GM21825 (cell line): Measurements from ENCODE around the gene BEGAIN.
"Not testable (repeated sequence)": the region's sequence is repeated elsewhere in the genome, so short reads cannot be mapped to it uniquely, and the experiment has no call there.

Experiments
- ATAC-seq: cut with Tn5 transposase; IDR thresholded peaks from one replicate; pipeline ENCODE4 v1.9.1; 2021; ENCODE audit warnings: mild to moderate bottlenecking, moderate library complexity; ENCODE audit not compliant: unreplicated experiment

BEGAIN gene

DNA sequence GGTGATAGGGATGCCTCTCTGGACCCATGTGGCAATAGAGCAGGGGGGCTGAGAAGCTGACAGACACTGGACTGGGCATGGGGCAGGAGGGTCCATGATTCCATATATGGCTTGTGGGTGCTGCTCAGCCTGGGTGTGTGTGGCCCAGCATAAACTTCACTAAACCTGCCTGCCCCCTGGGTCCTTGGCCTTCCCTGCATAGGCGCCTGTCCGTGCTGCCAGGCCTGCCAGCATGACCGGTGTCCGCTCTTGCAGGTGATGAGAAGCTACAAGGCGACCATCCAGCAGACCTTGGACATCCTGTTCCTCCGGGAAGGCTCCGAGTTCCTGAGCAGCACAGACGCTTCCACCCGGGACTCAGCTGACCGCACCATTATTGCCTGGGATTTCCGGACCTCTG is 61.6 kb downstream of the BEGAIN start:
- no peak for ATAC-seq

- ATAC-seq = no peak
Measured at GRCh38 chr14:100524933-100525243, 62.3 kb downstream of the BEGAIN start.

- ATAC-seq = no peak
Measured at GRCh38 chr14:100524233-100524932, 62.8 kb downstream of the BEGAIN start.

DNA sequence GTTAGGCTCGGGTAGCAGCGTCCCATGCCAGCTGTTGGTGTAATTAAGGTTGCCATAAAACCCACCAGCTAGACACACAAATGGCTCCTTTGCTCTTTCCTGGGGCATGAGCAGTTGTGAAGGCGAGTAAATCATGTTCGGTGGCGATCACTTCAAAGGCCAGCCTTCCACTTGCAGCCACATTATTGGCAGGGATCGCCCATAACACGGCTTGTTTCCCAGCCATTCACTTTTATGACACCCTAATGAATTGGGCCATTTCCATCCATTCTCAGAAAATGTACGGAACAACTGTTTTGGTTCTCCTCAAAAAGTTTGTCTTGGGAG is 63.4 kb downstream of the BEGAIN start:
- no peak for ATAC-seq

GRCh38 chr14:100523131-100523842 is 63.9 kb downstream of the BEGAIN start:
- ATAC-seq = no peak

- no peak for ATAC-seq
Measured at GRCh38 chr14:100522616-100523099, 64.6 kb downstream of the BEGAIN start.

DNA sequence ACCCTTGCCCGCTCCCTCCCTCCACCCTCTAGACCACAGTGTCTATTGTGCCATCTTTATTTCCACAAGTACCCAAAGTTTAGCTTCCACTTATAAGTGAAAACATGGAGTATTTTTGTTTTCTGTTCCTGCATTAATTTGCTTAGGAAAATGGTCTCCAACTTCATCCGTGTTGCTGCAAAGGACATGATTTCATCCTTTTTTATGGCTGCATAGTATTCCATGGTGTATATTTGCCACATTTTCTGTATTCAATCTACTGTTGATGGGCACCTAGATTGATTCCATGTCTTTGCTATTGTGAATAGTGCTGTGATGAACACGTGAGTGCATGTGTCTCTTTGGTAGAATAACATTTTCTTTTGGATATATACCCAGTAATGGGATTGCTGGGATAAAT is 81.2 kb downstream of the BEGAIN start:
- not testable (repeated sequence) for ATAC-seq

DNA sequence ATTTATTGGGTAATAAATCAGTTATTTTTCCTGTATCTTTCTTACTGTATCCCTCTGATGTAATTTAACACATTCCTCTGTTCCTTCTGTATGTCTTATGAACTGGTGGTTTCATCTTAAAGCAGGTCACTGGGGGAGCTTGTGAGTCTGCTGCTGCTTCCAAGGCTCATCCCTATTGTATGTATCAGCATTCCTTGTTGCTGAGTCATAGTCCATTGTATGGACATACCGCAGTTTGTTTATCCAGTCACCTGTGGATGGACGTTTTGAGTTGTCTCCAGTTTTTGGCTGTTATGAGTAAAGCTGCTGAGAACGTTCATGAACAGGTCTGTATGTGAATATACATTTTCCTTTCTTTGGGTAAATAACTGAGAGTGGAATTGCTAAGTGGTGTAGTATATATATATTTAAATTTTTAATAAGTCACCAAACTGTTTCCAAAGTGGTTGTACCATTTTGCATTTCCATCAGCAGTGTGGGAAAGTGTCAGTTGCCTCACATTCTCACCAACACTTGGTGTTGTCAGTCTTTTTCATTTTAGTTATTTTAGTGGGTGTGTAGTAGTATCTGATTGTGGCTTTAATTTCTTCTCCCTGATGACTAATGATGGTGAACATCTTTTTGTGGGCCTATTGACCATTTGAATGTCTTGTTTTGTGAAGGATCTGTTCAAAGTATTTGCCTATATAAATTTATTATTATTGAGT is 82.7 kb downstream of the BEGAIN start:
- no peak for ATAC-seq

DNA sequence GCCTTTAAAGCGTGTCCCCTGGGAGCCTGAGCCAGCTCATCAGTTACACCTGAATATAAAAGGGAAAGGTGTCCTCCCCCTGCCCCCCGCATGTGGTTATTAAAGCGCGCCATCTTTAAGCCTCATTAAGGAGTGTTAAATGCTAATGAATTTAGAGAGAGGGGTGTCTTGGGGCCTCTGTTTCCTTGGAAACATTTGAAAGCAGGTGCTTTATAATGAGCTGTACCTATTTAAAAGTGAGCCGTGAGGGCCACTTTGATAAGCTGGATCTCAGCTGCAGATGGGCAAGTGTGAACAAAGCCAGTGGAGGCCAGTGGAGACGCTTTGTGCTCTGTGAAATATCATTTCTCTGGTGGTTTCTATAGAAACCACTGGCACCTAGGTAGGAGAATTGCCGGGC is 84.0 kb downstream of the BEGAIN start:
- ATAC-seq = no peak

DNA sequence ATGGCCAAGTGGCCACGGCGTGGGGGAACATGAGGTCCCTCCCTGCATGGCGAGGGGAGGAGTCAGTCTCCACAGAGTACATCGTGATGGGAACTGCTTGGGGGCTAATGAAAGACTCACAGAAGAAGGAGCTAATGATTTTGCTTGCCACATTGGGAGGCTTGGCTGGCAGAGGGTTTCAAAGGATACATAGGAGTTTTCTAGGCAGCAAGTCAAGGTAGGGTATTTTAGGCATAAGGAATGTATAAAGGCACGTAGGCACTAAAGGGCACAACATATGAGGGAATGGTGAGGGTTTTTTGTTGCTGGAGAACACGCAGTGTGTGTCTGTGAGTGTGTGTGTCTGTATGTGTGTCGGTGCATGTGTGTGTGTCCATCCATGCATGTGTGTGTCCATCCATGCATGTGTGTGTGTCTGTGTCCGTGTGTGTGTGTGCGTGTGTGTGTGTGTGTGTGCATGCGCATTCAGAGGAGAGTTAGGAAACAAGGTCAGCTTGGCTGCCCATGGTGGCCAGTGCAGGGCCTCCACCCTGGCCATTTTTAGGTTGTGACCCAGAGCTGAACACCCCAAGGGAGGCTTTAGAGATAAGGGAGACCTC is 84.5 kb downstream of the BEGAIN start:
- ATAC-seq = no peak

DNA sequence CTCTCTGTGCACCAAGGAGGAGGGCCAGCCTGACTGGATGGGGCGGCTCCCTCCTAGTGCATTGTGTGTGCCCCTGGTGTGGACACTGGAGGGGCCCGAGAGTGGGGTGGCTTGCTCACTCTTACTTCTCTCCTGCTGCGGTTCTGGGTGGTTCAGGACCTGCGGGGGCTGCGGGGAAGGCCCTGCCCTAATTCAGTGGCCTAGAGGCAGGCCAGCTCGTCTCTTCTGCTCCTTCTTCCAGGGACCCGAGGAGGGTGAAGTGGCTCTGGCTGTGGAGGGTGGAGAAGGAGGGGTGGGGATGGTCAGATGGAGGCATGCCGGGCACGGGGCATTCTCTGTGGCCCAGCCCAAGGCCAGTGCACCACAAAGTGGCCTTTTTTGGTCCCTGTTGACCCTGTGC is 87.1 kb downstream of the BEGAIN start:
- ATAC-seq = no peak

DNA sequence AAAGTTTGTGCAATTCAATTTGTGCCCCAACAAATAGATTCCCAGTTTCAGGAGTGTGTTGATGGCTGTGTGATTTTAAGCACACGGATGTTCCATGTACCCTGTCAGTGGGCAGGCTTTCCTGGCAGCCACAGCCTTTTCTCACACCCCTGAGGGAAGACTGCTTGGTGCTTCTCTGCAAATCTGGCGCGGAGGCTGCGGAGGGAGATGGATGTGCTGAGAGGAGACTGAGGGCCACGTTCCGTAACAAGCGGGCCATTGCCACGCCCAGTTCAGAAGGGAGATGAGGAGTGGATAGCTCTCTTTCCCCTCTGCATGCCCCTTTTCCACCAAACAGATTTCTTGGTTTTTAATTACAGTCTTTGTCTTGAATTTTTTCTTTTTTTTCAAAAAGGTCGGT is 89.1 kb downstream of the BEGAIN start:
- no peak for ATAC-seq

DNA sequence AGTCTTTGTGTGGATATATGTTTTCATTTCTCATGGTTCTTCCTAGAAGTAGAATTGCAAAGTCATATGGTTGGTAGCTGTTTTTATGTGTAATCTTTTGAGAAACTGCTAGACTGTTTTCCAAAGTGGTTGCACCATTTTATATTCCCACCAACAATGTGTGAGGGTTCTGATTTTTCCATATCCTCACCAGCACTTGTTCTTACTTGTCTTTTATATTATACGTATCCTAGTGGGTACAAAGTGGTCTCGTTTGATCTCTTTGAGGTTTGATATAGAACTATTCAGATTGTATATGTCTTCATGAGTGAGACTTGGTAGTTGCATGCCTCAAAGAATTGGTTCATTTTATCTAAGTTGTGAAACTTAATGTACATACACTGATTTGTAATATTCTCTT is 91.3 kb downstream of the BEGAIN start:
- no peak for ATAC-seq

GRCh38 chr14:100494645-100495044 is 92.6 kb downstream of the BEGAIN start:
- no peak for ATAC-seq

DNA sequence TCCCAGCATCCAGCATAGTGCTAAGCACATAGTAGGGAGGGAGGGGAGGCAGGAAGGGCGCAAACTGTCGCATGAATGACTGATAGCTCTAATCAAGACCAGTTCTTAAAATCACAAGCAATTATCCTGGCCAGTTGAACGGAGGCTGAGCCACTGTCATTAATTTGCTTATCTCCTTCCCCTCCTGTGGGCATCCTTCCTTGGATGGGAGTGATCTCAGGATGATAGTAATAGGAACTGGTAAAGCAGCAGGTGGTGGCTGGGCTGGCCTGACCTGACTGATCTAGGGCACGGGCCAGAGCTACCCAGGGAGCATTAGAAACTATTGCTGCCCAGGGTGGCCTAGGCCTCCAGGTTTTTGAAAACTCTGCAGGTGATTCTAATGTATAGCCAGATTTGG is 97.0 kb downstream of the BEGAIN start:
- no peak for ATAC-seq

GRCh38 chr14:100488057-100488456 is 99.2 kb downstream of the BEGAIN start:
- ATAC-seq = no peak

- no peak for ATAC-seq
Measured at GRCh38 chr14:100487304-100487703, 99.9 kb downstream of the BEGAIN start.
